ENCODE results near the gene MAP3K5.

The MAP3K5 gene

DNA sequence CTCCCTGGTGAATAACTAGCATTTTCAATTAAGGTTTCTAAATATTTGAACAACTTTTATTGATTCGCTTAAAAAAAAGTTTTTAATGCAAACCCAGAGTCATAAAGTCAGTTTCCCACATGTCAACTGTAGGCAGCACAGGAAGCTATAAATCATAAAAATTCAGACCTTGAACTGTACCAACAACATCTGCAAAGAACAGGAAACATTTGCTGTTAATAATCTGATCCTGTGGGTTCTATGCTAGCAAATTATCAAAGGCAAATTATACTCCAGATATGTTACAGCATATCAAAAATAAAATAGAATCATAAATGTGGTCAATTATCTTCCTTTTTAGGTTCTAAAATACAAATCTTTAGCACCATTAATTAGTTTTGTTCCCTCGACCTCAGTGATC, 225.4 kb downstream of the MAP3K5 start:
- TF ChIP-seq, protein P1, sequence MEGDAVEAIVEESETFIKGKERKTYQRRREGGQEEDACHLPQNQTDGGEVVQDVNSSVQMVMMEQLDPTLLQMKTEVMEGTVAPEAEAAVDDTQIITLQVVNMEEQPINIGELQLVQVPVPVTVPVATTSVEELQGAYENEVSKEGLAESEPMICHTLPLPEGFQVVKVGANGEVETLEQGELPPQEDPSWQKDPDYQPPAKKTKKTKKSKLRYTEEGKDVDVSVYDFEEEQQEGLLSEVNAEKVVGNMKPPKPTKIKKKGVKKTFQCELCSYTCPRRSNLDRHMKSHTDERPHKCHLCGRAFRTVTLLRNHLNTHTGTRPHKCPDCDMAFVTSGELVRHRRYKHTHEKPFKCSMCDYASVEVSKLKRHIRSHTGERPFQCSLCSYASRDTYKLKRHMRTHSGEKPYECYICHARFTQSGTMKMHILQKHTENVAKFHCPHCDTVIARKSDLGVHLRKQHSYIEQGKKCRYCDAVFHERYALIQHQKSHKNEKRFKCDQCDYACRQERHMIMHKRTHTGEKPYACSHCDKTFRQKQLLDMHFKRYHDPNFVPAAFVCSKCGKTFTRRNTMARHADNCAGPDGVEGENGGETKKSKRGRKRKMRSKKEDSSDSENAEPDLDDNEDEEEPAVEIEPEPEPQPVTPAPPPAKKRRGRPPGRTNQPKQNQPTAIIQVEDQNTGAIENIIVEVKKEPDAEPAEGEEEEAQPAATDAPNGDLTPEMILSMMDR (IDR thresholded peaks at IDR 0.05; ENCODE audit: low read length, missing control alignments) = no peak
- no peak overlapping the region for H3K4me3 ChIP-seq (replicated peaks; ENCODE audit: low read depth, low read length)
- no peak for DNase-seq (ENCODE audit: low read depth)

DNA sequence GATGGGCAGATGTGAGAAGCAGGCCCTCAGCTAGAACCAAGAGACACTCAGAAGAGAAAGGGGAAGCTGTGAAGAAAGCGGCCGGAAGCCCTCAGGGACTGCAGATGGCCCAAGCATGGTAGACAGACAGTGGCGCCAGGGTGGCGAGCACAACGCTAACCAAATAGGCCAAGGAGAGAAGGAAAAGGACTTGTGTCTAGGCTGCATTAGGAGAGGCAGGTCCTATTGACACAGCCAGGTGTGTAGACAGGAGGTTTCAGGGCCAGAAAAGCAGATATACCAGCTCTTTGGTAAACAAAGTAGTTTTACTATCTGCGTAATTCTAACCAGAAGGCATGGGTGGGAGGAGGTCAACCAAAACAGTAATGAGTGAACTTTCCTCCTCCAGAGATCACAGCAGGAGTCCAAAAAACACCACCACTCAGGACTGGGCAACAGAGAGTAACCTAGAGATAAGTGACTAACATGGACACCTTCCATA, 226.2 kb downstream of the MAP3K5 start:
- TF ChIP-seq, protein P1 (IDR thresholded peaks at IDR 0.05; ENCODE audit: low read length, missing control alignments) = no peak
- no peak for DNase-seq (ENCODE audit: low read depth)
- no peak overlapping the region for H3K4me3 ChIP-seq (replicated peaks; ENCODE audit: low read depth, low read length)

DNA sequence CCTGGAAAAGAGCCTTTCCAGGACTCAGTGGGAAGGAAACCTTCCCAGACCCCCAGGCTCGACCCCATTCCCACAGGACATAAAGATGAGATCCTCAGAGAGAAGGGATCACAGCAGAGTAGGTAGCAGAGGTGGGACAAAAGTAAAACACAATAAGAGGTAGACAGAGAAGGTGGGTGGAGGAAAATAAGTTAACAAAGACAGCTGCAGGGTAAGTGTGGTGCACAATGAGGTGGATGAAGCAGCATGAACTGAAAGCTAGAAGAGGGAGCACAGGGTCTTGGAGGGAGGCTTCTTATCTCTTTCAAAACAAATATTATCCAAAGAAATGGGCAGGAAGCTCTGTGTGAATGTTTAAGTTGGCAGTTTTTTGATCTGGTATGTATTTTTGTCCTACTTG, 228.1 kb downstream of the MAP3K5 start:
- TF ChIP-seq, protein P1 (IDR thresholded peaks at IDR 0.05; ENCODE audit: low read length, missing control alignments) = no peak
- no peak overlapping the region for H3K4me3 ChIP-seq (replicated peaks; ENCODE audit: low read depth, low read length)
- DNase-seq (ENCODE audit: low read depth) = no peak

DNA sequence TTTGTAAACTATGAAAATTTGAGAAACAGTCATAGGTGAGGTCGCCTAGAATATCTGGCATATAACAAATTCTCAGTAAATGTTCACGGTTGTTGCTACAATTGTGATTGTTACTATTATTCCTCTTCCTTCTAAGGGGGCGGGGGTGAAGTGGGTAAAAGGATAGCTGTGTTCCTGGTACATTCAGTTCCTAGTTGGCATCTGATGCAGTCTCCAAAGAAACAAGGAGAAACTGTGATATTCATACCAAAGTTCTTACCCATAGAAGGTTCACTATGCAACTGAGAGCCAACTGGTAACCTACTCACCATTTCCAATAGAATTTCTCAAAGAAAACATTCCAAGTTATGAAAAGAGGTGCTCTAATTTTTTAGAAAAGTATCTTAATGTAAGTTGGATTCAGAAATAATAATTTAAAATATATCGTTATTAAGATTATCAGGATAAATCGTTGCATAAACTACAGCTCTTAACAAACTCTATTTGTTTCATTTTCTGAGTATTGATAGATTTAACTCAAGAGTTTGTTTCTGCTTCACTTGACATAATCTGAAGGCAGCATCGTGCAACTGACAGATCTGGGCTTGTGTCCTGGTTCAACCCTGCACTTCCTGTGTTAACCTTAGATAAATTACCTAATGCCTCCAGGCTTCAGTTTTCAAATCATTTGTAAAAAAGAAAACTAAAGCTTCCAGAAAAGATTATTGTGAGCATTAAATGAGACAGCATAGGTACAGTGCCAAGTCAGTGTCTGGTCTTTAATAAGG, 228.7 kb downstream of the MAP3K5 start:
- no peak overlapping the region for H3K4me3 ChIP-seq (replicated peaks; ENCODE audit: low read depth, low read length)
- TF ChIP-seq, protein P1 (IDR thresholded peaks at IDR 0.05; ENCODE audit: low read length, missing control alignments) = no peak
- DNase-seq (ENCODE audit: low read depth) = no peak

DNA sequence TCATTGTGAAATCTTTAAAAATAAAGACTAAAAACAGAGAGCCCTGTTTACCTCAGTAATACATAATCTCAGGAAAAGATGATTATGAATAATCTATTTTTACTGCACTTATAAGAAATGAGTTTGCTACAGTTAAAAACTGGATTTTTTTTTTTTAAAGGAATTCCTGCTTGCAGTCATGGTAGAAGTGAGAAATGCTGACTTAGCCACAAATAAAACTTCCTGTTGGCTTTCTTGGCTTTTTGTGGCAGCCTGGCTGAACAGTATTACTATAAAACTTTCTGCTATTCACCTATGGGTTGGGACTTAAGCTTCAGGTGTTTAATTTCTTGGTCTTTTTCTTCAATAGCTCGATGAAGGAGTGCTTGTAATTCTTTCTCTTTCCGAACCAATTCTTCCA, 230.1 kb downstream of the MAP3K5 start:
- no peak overlapping the region for H3K4me3 ChIP-seq (replicated peaks; ENCODE audit: low read depth, low read length)
- no peak for DNase-seq (ENCODE audit: low read depth)
- TF ChIP-seq, protein P1 (IDR thresholded peaks at IDR 0.05; ENCODE audit: low read length, missing control alignments) = no peak

DNA sequence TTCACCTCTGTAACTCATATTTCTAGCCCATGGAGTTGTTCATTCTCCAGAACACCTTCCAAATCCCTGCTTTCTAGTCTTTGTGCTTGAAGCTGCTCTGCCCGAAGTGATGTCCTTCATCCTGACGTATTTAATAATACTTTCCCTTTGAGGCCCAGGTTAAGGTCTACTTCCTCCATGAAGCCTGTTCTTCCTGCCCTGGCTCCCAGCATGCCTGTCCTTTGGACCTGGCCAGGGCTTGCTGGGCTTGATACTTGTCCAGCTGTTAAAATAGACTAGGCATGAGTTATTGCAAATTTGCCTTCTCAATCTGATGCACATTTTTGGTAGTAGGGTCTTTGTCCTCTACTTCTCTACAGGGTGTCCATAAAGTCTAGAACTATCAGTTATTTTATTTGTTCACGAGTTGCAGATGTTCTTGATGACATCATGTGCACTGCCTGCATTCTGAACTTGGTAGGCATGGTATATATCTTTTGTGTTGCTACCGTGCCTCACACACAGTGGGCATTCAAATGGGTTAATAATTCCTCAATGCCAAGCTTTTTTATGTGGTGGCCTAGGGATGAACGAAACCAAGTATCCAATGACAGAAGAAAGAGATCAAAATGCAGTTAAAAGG, 239.0 kb downstream of the MAP3K5 start:
- no peak overlapping the region for H3K4me3 ChIP-seq (replicated peaks; ENCODE audit: low read depth, low read length)
- TF ChIP-seq, protein P1 (IDR thresholded peaks at IDR 0.05; ENCODE audit: low read length, missing control alignments) = no peak
- DNase-seq (ENCODE audit: low read depth) = no peak
